DOHH2 (cell line): ENCODE data around the gene UGCG.

ENCODE experiments used
- CTCF ChIP-seq: fragments of 200-600 bp; sonication (generic); IDR thresholded peaks from one replicate; pipeline ENCODE4 v1.5.1; 2014; ENCODE audit warnings: antibody characterized with exemption, mild to moderate bottlenecking, low read depth, low read length; ENCODE audit not compliant: poor library complexity, severe bottlenecking
- EZH2phosphoT487 ChIP-seq: fragments of 200-600 bp; sonication (generic); IDR thresholded peaks from 2 replicates; pipeline ENCODE4 v1.6.1; 2017; ENCODE audit warnings: borderline replicate concordance, mild to moderate bottlenecking, antibody characterized with exemption, low read length, moderate library complexity, mixed read lengths

GRCh38 chr9:111863636-111864035 is 33.0 kb upstream of the UGCG start:
- no peak for TF ChIP-seq CTCF
- TF ChIP-seq EZH2phosphoT487, result no peak
